Measurements from ENCODE around the gene LRCH1.

- TF ChIP-seq CTCF (IDR thresholded peaks at IDR 0.05) (no peak), POLR2A (IDR thresholded peaks at IDR 0.05) (no peak)
These were observed 33.8 kb upstream of the LRCH1 start for GRCh38 chr13:46519182-46519581.

Measured in lower leg skin (tissue), 3 donors.